ENCODE data around the gene CORO2A.
"Not testable (repeated sequence)": the region's sequence is repeated elsewhere in the genome, so short reads cannot be mapped to it uniquely, and the experiment has no call there.

Gene CORO2A

GRCh38 chr9:98191181-98191608, 1.2 kb downstream of the CORO2A start:
- no peak for DNase-seq

GRCh38 chr9:98190757-98191105, 1.7 kb downstream of the CORO2A start:
- DNase-seq, result no peak

DNA sequence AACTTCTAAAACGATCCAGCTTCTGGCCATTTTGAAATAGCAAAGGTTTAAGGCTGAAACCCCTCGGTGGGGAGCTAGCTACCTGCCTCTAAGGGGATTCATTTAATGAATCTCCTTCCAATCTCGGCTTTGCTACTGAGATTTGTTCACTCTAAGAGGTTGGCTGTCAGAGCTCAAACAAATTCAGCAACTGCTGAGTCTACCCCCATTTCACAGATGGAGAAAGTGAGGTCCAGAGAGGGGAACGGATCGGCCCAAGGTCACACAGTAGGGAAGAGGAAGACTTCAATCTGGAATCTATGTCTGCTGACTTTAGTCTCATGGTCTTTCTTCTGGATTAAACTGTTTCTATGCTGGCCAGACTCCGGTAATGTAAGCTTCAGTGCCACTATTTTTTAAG, 3.0 kb downstream of the CORO2A start:
- no peak for DNase-seq

DNA sequence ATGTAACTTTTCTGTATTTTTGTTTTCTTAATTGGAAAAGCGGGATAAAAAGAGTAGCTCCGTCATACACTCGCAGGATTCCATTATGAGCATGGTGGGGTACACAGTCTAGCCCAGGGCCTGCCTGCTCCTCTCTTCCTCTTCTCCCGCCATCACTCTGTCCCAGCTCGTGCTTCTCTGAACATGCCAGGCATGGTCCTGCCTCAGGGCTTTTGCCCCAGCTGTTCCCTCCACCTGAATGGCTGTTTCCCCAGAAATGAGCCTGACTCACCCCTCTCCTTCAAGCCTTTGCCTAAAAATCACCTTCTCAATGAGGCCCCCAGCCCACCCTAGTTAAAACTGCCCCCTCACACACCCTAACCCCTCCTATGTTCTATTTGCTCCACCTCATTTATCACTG, 4.5 kb downstream of the CORO2A start:
- DNase-seq, result no peak

DNA sequence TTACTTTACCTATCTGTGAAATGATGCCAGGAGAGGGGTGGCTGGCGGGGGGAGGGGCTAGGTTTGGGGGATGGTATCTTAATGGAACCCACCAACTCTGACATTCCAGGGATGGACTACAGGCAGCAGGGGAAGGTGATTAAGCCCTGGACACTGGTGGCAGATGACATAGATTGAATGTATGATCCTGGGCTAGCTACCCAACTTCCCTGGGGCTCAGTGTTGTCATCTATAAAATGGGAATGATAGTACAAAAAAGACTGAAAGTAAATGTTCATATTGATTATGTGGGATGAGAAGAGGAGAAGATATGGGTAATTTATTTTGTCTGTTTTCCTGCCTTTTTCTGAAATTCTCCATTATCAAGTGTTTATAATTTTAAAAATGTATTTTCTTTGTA, 6.2 kb downstream of the CORO2A start:
- DNase-seq, result no peak

DNA sequence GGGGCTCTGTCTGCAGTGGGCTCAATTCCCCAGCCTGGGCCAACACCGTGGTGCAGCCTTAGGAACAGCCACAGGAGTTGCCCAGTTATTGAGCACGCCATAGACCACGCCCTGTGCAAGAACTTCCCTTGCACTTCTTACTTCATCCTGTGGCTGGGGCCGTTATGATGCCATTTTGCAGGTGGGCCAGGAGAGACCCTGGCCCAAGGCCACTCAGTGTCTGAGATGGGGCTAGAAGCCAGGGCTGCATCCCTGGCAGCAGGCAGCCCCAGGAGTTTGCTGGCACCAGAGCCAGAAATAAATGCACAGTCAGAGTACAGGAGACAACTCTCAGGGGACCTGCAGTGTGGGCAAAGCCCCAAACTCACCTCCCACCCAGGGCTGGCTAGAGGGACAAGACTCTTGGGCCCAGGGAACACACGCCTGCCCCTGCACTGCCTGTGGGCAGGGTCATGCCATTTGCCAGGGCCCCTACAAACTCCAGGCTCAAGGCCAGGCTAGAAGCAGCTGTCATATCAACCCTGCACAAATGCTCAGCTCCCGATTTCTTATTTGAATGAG, 6.7 kb downstream of the CORO2A start:
- DNase-seq, result no peak

DNA sequence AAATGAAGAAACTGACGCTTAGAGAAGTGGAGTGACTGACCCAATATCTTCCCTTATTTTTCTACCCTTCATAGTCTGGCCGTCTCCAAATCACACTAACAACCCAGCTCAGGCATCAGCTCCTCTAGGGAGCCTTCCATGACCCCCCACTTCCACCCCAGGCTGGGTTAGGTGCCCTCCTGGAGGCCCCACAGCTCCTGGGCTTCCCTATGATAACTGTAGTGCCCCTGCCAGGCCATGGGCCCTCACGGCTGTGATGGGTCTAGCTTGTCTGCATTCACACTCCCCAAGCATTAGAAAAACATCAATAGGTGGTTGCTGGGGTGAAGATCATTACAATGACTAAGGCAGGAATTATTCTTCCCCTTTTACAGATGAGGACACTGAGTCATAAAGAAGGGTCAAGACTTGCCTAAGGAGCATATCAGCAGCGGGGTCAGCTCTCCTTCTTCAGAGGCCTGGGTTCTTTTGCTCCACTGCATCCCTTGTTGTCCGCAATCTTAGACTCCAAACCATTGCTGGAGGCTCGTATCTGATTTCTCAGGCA, 7.3 kb downstream of the CORO2A start:
- no peak for DNase-seq

- DNase-seq, result no peak
These were observed 8.1 kb downstream of the CORO2A start for GRCh38 chr9:98184326-98184725.

DNA sequence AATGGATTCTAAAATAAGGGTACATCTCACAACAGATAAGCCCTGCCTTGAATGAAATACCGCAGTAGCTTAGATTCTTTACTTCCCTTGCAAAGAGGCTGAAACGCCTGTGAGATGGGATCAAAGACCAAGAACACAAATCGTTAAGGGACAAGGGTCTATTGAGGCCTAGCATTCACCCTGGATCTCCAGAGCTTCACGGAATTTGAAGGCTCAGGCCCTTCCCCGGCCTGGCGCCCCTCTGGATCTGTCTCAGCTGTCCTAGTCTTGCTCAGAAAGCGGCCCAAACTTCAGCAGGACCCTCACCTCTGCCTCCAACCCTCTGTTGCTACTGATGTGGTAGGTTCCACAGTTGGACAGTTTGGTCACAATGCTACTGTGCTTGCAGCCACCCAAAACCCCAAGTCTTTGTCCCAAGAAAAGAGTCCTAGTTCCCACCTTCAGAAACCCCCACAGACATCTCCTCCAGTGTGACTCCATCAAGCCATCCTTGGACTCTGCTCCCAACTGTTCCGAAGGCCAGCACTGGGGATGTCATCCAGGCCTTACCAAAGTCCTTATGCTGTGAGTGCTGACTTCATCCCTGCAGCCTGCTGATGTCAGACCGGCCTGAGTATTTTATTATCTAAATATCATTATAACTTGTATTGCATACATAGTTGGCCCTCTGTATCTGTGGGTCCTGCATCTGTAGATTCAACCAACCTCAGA, 9.4 kb downstream of the CORO2A start:
- no peak for DNase-seq

- DNase-seq, result no peak
These were observed 10.2 kb downstream of the CORO2A start for GRCh38 chr9:98182069-98182820.

DNA sequence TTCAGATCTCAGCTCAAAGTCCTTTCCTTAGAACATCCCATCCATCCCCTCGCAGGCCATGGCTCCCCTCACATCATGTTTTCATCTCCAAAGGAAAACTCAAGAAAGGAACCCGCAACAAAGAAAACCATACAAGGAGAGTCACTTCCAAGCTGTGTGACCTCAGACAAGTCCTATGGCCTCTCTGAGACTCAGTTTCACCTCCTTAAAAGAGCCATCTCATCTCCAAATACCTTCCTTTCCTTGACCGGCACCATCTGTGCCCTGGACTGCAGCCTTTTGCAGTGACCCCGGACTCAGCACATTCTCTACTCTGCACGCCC, 10.7 kb downstream of the CORO2A start:
- DNase-seq, result no peak

DNA sequence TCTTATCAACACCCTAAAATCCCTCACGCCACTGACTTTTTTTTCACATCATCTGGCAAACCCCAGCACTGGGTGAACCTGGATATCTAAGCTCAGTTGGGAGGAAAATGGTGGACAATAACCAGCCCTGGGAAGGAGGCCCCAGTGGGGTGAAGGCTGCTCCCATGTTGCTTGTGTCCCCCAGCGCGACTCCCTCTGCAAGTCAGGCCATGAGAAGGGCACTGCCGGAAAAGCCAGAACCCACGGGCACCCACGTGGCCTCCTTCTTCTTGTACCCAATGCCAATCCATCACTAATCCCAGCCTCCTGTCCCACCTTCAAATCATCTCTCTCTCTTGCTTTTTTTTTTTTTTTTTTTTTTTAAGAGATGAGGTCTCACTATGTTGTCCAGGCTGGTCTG, 11.4 kb downstream of the CORO2A start:
- DNase-seq, result no peak

GRCh38 chr9:98178874-98179850, 13.3 kb downstream of the CORO2A start:
- no peak for DNase-seq

GRCh38 chr9:98176391-98177259, 15.8 kb downstream of the CORO2A start:
- DNase-seq, result no peak

DNA sequence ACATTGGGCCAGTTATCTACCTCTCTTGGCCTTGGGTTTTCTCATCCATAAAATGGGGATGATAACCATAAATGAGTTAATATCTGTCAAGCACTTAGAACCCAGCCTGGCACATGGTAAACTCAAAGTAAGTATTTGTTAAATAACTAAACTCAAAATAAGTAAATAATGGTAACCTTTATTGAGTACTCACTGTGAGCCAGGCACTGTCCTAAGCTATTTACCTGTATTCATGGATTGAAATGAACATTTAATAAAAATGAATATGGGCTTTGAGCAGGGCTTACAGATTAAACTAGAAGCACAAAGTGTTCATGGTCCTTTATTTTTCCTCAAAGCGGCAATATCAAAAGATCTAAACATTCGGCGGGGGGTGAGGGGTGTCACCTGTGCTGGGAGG, 16.7 kb downstream of the CORO2A start:
- no peak for DNase-seq

- DNase-seq, result no peak
These were observed 17.3 kb downstream of the CORO2A start for GRCh38 chr9:98175028-98175569.

DNA sequence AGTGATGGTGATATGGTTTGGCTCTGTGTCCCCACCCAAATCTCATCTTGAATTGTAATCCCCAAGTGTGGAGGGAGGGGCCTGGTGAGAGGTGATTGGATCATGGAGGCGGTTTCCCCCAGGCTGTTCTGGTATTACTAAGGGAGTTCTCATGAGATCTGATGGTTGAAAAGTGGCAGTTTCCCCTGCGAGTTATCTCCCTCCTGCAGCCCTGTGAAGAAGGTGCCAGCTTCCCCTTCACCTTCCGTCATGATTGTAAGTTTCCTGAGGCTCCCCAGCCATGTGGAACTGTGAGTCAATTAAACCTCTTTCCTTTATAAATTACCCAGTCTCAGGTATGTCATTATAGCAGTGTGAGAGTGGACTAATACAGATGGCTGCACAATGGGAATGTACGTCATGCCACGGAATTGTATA, 17.9 kb downstream of the CORO2A start:
- DNase-seq, result not testable (repeated sequence)

GRCh38 chr9:98173181-98173580, 19.3 kb downstream of the CORO2A start:
- no peak for DNase-seq

- DNase-seq, result no peak
These were observed 19.8 kb downstream of the CORO2A start for GRCh38 chr9:98172604-98173003.

- DNase-seq, result no peak
These were observed 21.1 kb downstream of the CORO2A start for GRCh38 chr9:98171176-98171925.

- no peak for DNase-seq
These were observed 23.4 kb downstream of the CORO2A start for GRCh38 chr9:98168941-98169488.

Data from 8988T (cell line).